Coronary artery (tissue), 2 donors: Measurements from ENCODE around the gene SEC31B.
A peak's percentile ranks its signal among the peaks of the same experiment; 100 is the strongest.

Source experiments
- DNase-seq: peaks from one replicate; pipeline ENCODE4 v3.0.0-alpha.2; 2017; ENCODE audit warnings: low spot score
- H3K27ac ChIP-seq, 2 donors: fragments of 200-600 bp; sonication (generic); one replicate each; pipeline ENCODE4 v1.5.1; 2016 to 2019
- H3K4me3 ChIP-seq: fragments of 200-600 bp; sonication (generic); 2 replicates; pipeline ENCODE4 v1.5.1; 2016; ENCODE audit warnings: mild to moderate bottlenecking, moderate library complexity
- CTCF ChIP-seq: fragments of 200-600 bp; sonication (generic); IDR thresholded peaks from one replicate; pipeline ENCODE4 v1.5.1; 2019; ENCODE audit warnings: antibody characterized with exemption

The SEC31B gene

DNA sequence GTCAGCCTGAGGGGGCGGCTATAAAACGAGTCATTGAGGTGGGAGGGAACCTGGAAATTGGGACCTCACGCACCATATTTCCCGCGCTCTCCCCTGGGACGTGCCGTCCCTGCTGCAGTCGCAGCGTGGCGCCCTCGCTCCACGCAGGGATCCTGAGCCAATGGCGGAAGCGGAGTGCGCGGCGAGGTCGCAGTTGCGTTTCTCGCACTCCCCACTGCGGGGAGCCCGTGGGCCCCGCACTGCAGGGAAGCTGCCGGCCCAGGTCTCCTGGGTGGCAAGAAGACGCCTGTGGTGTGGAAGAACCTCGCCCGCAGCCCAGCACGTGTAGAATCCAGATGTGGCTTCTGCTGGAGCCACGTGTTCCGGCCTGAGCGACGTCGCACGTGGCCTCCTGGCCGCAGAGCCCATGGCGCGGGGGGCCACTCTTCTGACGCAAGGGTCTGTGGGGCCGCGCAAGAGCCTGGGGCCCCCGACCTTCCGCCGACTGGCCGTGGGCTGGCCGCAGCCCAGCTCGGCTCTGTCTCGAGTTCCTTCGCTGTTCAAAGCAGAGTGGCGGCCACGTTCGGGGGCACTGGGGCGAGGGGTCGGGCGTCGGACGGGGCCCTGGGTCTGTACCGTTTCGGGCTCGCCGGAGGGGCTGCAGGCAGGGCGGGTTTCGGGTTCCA, 42.5 kb upstream of the SEC31B start:
- no peak for DNase-seq
- TF ChIP-seq CTCF, result peak; percentile 19
- Histone ChIP-seq H3K27ac (no peak overlapping the region), H3K4me3 (peak overlapping the region; percentile 41)

DNA sequence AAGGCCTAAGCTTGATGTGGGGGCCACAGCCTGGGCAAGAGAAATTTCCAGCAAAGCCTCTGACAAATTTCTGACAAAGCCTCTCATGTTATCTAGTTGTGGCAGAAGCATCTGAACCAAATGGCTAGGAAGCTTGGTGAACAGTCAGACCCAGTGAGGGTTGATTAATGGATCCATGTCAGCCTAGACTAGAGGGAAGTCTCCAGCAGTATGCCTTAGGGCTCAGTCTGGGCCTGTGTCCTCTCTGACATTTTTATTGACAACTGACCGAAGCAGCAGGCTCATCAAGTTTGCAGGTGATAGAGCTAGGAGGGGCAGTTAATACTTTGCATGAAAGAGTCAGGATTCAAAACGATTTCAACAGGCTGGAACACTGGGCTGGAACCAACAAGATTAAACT, 41.3 kb upstream of the SEC31B start:
- DNase-seq, result no peak
- H3K4me3 ChIP-seq, result no peak overlapping the region
- H3K27ac ChIP-seq, result no peak overlapping the region
- TF ChIP-seq CTCF, result no peak

DNA sequence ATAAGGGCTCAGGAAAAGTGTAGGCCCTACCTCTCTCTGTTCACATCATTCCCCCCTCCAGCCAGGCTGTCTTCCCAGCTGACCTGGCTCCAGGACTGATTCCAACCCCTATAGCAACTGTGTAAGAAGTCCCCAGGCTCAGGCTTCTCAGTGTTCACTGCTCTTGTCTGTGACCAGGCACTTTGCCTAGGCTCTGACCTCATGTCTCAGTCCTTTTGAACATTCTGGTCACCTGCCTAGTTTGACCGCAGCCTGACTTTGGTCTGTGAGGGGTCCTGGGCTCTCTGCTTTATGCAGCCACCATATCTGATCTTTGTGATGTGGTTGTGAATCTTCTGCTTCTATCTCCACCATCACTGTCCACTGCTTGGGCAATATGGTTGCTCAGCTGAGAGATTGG, 40.6 kb upstream of the SEC31B start:
- Histone ChIP-seq H3K4me3 (no peak overlapping the region), H3K27ac (no peak overlapping the region)
- no peak for TF ChIP-seq CTCF
- no peak for DNase-seq

GRCh38 chr10:100554902-100555301, 35.2 kb upstream of the SEC31B start:
- TF ChIP-seq CTCF, result no peak
- no peak overlapping the region for H3K27ac ChIP-seq
- DNase-seq, result no peak
- H3K4me3 ChIP-seq, result no peak overlapping the region

DNA sequence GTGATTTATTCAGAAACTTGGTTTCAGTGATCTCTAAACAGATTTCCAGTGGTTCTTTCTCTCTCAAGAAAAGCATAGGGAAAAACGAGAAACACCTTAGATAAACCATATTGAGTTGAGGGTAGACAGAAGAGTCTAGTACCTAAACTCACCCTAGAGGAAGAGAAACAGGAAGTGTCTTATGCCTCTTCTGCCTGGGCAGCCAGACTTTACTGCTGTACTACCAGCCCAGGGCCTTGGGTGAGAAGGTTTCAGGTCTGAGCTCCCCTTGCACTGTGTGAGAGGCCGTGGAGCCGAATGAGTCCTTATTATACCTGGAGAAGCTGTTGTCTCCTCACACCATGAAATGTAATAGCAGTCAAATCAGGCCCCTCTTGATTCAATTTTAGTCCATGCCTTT, 34.3 kb upstream of the SEC31B start:
- DNase-seq, result no peak

DNA sequence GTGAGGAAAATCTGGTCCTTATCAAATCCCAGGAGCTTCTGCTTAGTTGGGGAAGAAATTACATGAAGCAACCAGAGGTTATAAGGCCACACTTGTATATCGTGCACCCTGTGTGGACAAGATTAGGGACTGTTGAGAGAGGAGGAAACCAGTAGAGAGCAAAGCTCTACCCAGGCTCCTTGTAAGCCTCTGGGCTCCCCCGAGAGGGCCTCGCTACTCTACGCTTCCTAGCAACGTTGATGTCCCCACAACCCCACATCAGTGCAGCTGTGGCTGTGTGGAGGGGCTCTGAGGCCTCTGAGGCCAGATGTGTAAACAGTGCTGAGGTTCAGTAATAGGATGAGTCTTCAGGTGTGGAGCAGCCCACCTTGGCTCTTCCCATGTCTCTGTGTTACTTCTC, 32.1 kb upstream of the SEC31B start:
- Histone ChIP-seq H3K27ac (no peak overlapping the region), H3K4me3 (no peak overlapping the region)
- TF ChIP-seq CTCF, result no peak
- no peak for DNase-seq

More for the DNA sequence above, 34.3 kb upstream of the SEC31B start:
- no peak for TF ChIP-seq CTCF
- H3K4me3 ChIP-seq, result no peak overlapping the region
- H3K27ac ChIP-seq, result no peak overlapping the region

GRCh38 chr10:100551196-100551595, 31.5 kb upstream of the SEC31B start:
- no peak for DNase-seq
- Histone ChIP-seq H3K27ac (no peak overlapping the region), H3K4me3 (no peak overlapping the region)
- TF ChIP-seq CTCF, result no peak
